OCI-M2 (cell line): ENCODE results near the gene HSPG2.
"Not testable (repeated sequence)": the region's sequence is repeated elsewhere in the genome, so short reads cannot be mapped to it uniquely, and the experiment has no call there.

ENCODE experiments used
- DNase-seq: peaks from one replicate; lab custom pipeline; 2025; ENCODE audit not compliant: unreplicated experiment; lab: John Stamatoyannopoulos, UW

HSPG2 gene

GRCh38 chr1:21830792-21831453 lies 106.2 kb downstream of the HSPG2 start:
- DNase-seq, result no peak

- DNase-seq, result no peak
Observed at GRCh38 chr1:21829294-21829693, 107.8 kb downstream of the HSPG2 start.

GRCh38 chr1:21828506-21829210 lies 108.5 kb downstream of the HSPG2 start:
- no peak for DNase-seq

- no peak for DNase-seq
Observed at GRCh38 chr1:21828075-21828474, 109.0 kb downstream of the HSPG2 start.

GRCh38 chr1:21827141-21827679 lies 109.9 kb downstream of the HSPG2 start:
- DNase-seq, result no peak

GRCh38 chr1:21826694-21827093 lies 110.4 kb downstream of the HSPG2 start:
- DNase-seq, result not testable (repeated sequence)

- no peak for DNase-seq
Observed at GRCh38 chr1:21825393-21825792, 111.7 kb downstream of the HSPG2 start.

GRCh38 chr1:21824926-21825325 lies 112.2 kb downstream of the HSPG2 start:
- no peak for DNase-seq

GRCh38 chr1:21823980-21824702 lies 113.0 kb downstream of the HSPG2 start:
- no peak for DNase-seq

GRCh38 chr1:21823206-21823979 lies 113.7 kb downstream of the HSPG2 start:
- no peak for DNase-seq

GRCh38 chr1:21822349-21822748 lies 114.8 kb downstream of the HSPG2 start:
- DNase-seq, result no peak

GRCh38 chr1:21821385-21822019 lies 115.6 kb downstream of the HSPG2 start:
- DNase-seq, result no peak

GRCh38 chr1:21820597-21821232 lies 116.4 kb downstream of the HSPG2 start:
- no peak for DNase-seq

GRCh38 chr1:21818656-21819055 lies 118.5 kb downstream of the HSPG2 start:
- DNase-seq, result no peak

- DNase-seq, result no peak
Observed at GRCh38 chr1:21816602-21817302, 120.4 kb downstream of the HSPG2 start.

GRCh38 chr1:21815724-21816321 lies 121.3 kb downstream of the HSPG2 start:
- no peak for DNase-seq

- DNase-seq, result no peak
Observed at GRCh38 chr1:21814981-21815582, 122.0 kb downstream of the HSPG2 start.

- DNase-seq, result no peak
Observed at GRCh38 chr1:21814241-21814918, 122.7 kb downstream of the HSPG2 start.
